Measurements from ENCODE around the gene ATP10A. TPM values are rescaled to one million over a fixed set of nuclear protein-coding genes. Genes with fewer than 3 reads are reported as not detected.
"Not testable (repeated sequence)": the region's sequence is repeated elsewhere in the genome, so short reads cannot be mapped to it uniquely, and the experiment has no call there.

The ATP10A gene
- total RNA-seq, 1 donor from 2014 or later = not detected

DNA sequence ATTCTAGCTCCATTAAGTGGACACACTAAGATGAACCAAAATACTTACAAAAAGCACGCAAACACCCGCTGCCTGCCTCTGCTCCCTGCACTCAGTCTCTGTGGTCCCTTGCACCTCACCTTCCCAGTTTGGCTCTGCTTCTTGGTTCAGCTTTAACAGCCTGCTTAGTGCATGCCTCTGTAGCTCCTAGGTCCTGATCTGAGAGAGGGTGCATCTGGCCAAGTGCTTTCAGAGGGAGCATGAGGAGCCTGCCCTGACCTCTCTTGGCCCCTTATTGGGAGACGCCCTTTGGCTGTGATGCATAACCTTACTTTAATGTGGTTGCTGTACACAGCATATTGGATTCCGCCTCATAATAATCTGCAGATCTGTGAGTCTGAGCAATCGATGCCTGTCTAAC lies 21.2 kb upstream of the ATP10A start:
- peaks cover 4% of the 10 kb centered on the region for H3K36me3 Mint-ChIP-seq (ENCODE audit: unreplicated experiment)
- no peak for DNase-seq
- no peak overlapping the region for H3K27ac Mint-ChIP-seq (ENCODE audit: unreplicated experiment)
- peaks cover 6% of the 10 kb centered on the region for H3K27me3 Mint-ChIP-seq (ENCODE audit: unreplicated experiment)
- no peak overlapping the region for H3K4me3 Mint-ChIP-seq (ENCODE audit: unreplicated experiment)
- peaks cover 4% of the 10 kb centered on the region for H3K9me3 Mint-ChIP-seq (ENCODE audit: unreplicated experiment)
- H3K4me1 Mint-ChIP-seq (ENCODE audit: low read depth, unreplicated experiment) = no peaks in the 10 kb centered on the region
- TF ChIP-seq, protein P1, sequence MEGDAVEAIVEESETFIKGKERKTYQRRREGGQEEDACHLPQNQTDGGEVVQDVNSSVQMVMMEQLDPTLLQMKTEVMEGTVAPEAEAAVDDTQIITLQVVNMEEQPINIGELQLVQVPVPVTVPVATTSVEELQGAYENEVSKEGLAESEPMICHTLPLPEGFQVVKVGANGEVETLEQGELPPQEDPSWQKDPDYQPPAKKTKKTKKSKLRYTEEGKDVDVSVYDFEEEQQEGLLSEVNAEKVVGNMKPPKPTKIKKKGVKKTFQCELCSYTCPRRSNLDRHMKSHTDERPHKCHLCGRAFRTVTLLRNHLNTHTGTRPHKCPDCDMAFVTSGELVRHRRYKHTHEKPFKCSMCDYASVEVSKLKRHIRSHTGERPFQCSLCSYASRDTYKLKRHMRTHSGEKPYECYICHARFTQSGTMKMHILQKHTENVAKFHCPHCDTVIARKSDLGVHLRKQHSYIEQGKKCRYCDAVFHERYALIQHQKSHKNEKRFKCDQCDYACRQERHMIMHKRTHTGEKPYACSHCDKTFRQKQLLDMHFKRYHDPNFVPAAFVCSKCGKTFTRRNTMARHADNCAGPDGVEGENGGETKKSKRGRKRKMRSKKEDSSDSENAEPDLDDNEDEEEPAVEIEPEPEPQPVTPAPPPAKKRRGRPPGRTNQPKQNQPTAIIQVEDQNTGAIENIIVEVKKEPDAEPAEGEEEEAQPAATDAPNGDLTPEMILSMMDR (IDR thresholded peaks at IDR 0.05; ENCODE audit: partially characterized antibody, unreplicated experiment) = no peak

DNA sequence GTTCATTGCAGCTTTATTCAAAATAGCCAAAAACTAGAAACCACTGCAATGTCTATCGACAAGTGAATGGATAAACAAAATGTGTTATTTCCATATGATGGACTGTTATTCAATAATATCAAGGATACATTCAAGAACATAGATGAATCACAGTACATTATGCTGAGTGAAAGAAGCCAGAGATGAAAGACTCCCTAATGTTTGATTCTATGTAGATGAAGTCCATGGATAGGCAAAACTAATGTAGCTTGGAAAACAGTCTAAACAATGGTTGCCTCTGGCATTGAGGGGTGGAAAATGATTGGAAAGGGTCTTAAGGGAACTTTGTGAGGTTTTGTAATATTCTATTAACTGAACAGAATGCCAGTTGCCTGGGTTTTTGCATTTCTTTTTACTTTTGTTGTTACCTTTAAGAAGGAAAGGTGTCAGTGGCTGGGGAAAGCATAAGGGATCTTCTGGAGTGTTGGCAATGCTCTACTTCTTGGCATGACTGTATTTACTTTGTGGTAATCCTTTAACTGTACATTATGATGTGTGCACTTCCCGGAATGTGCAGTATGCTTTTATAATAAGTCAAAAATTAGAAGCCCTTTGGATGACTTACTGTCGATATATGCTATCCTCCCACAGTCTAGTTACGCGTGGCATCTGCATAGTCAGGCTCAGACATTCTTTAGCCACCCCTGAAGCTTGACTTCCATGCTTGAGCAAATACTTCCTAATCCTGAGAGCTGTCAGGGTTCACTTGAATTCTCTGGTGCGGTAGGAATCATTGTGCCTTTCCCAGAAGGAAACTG lies 20.5 kb upstream of the ATP10A start:
- no peak for DNase-seq
- TF ChIP-seq, protein P1 (IDR thresholded peaks at IDR 0.05; ENCODE audit: partially characterized antibody, unreplicated experiment) = no peak
- Mint-ChIP-seq H3K9me3 (ENCODE audit: unreplicated experiment) (peaks cover 4% of the 10 kb centered on the region), H3K36me3 (ENCODE audit: unreplicated experiment) (peaks cover 4% of the 10 kb centered on the region), H3K4me1 (ENCODE audit: low read depth, unreplicated experiment) (no peaks in the 10 kb centered on the region), H3K4me3 (ENCODE audit: unreplicated experiment) (no peak overlapping the region), H3K27me3 (ENCODE audit: unreplicated experiment) (peaks cover 6% of the 10 kb centered on the region), H3K27ac (ENCODE audit: unreplicated experiment) (no peak overlapping the region)

DNA sequence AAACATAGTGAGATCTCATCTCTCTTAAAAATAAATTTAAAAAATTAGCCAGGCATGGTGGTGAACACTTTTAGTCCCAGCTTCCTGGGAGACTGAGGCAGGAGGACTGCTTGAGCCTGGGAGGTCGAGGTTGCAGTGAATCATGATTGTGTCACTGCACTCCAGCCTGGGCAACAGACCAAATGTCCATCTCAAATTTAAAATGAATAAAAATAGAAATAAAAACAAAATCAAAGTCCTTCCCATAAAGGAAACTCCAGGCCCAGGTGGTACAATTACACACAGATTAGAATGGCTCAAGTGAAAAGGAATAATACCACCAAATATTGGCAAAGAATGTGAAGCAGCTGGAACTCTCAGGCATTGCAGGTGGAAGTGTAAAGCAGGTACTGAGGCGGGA lies 19.3 kb upstream of the ATP10A start:
- TF ChIP-seq, protein P1 (IDR thresholded peaks at IDR 0.05; ENCODE audit: partially characterized antibody, unreplicated experiment) = no peak
- H3K4me3 Mint-ChIP-seq (ENCODE audit: unreplicated experiment) = no peak overlapping the region
- H3K36me3 Mint-ChIP-seq (ENCODE audit: unreplicated experiment) = peaks cover 4% of the 10 kb centered on the region
- no peak for DNase-seq
- peaks cover 6% of the 10 kb centered on the region for H3K27me3 Mint-ChIP-seq (ENCODE audit: unreplicated experiment)
- peaks cover 4% of the 10 kb centered on the region for H3K9me3 Mint-ChIP-seq (ENCODE audit: unreplicated experiment)
- no peaks in the 10 kb centered on the region for H3K4me1 Mint-ChIP-seq (ENCODE audit: low read depth, unreplicated experiment)
- no peak overlapping the region for H3K27ac Mint-ChIP-seq (ENCODE audit: unreplicated experiment)

DNA sequence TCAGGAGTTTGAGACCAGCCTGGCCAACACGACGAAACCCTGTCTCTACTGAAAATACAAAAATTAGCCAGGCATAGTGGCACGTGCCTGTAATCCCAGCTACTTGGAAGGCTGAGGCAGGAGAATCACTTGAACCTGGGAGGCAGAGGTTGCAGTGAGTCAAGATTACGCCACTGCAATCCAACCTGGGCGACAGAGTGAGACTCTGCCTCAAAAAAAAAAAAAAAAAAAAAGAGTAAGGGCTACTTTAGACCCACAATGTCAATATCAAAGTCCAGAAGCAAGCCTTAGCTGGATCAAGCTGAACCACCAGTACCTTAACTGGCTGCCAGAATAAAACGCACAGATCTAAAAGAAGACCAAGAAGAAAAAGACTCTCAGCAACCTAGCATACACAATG lies 17.8 kb upstream of the ATP10A start:
- not testable (repeated sequence) for DNase-seq; H3K4me3 Mint-ChIP-seq (ENCODE audit: unreplicated experiment); H3K4me1 Mint-ChIP-seq (ENCODE audit: low read depth, unreplicated experiment); H3K27ac Mint-ChIP-seq (ENCODE audit: unreplicated experiment); H3K36me3 Mint-ChIP-seq (ENCODE audit: unreplicated experiment); H3K27me3 Mint-ChIP-seq (ENCODE audit: unreplicated experiment); H3K9me3 Mint-ChIP-seq (ENCODE audit: unreplicated experiment)

DNA sequence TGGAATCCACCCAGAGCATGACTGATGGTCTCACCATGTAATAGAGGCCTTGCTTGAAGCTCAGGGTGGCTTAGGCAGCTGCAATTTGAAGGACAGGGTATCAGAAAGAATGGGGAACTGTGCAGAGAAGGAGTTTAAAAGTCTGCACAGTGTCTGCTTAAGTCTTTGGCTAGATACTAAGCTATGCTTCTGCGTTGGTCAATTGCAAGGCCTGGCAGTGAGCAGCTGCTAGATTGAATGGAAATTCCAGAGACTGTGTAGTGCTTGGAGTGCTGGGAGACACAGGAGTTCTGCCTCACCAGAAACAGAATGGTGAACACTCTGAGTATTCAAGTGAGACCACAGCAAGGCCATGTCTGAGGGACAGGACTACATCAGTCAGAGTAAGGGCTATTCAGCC lies 17.3 kb upstream of the ATP10A start:
- Mint-ChIP-seq H3K9me3 (ENCODE audit: unreplicated experiment) (peaks cover 2% of the 10 kb centered on the region), H3K36me3 (ENCODE audit: unreplicated experiment) (peaks cover 4% of the 10 kb centered on the region), H3K27ac (ENCODE audit: unreplicated experiment) (no peak overlapping the region), H3K27me3 (ENCODE audit: unreplicated experiment) (no peaks in the 10 kb centered on the region), H3K4me1 (ENCODE audit: low read depth, unreplicated experiment) (no peaks in the 10 kb centered on the region), H3K4me3 (ENCODE audit: unreplicated experiment) (no peak overlapping the region)
- TF ChIP-seq, protein P1 (IDR thresholded peaks at IDR 0.05; ENCODE audit: partially characterized antibody, unreplicated experiment) = no peak
- DNase-seq = no peak

Data from glutamatergic neuron (in vitro differentiated cells).